Endothelial cell of hepatic sinusoid (primary cell): ENCODE measurements around the gene PNPLA7.

Source experiments
- in situ Hi-C: cut with HindIII; loops from 2 replicates; pipeline ENCODE4 v1.10.0; 2017; ENCODE audit warnings: low sequenced_read_pairs

PNPLA7 gene

GRCh38 chr9:137498720-137499150, 51.5 kb downstream of the PNPLA7 start:
- in situ Hi-C loops = no loop called here

DNA sequence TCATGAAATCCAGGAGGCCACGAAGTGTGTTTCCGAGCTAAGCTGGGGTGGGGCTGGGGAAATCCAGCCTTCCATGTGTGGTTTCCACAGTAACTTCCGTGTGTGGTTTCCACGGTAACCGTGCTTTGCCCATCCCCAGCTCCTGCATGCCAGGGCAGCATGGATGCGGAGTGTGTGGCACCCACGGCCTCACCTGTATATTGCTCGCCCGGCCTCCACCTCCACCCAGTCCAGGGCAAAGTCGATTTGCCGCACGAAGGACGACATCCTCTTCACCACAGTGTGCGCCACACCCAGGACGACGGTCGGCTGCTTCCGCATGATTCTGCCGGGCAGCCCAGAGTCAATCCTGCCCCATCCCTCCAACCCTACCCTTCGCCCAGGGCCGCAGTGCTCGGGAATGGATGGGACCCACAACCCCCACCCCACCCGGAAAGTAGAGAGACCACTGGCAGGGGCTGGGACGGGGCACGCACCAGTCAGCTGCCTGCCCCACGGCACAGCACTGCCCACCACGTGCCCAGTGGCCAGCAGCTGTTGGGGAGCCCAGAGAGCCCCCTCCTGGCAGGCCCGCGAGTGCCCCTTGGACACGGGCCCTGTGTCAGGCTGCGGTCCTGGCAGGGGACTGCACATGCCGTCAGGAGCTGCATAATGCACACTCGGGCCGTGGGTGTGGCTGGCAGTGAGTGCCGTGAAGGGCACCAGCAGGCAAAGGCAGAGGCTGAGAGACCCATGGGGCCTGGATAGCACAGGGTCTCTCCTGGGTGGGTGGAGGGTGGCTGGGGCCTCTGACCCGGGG, 52.1 kb downstream of the PNPLA7 start:
- in situ Hi-C loops = no loop called here

GRCh38 chr9:137496601-137497375, 53.4 kb downstream of the PNPLA7 start:
- in situ Hi-C loops = no loop called here

- in situ Hi-C loops = no loop called here
These were observed 55.5 kb downstream of the PNPLA7 start for GRCh38 chr9:137494550-137495351.

DNA sequence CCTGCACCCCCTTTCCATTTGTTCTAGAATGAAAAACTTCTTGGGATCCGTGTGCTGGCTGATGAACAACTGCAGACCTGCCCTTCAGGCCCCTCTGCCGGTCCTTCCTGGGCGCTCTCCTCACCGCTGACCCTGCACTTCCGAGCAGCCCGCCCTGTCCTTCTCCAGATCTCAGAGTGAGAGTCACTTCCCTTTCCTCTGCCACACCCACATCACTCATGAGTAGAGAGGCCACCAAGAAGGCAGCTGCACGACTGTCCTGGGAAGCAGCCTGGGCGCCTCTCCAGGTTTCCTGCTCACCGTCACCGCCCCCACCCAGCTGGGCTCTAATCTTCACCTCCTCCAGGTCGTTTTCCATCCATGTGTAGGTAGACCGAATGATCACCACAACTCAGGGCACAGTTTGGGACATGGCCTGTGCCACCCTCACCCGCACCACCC, 56.1 kb downstream of the PNPLA7 start:
- in situ Hi-C loops = no loop called here

DNA sequence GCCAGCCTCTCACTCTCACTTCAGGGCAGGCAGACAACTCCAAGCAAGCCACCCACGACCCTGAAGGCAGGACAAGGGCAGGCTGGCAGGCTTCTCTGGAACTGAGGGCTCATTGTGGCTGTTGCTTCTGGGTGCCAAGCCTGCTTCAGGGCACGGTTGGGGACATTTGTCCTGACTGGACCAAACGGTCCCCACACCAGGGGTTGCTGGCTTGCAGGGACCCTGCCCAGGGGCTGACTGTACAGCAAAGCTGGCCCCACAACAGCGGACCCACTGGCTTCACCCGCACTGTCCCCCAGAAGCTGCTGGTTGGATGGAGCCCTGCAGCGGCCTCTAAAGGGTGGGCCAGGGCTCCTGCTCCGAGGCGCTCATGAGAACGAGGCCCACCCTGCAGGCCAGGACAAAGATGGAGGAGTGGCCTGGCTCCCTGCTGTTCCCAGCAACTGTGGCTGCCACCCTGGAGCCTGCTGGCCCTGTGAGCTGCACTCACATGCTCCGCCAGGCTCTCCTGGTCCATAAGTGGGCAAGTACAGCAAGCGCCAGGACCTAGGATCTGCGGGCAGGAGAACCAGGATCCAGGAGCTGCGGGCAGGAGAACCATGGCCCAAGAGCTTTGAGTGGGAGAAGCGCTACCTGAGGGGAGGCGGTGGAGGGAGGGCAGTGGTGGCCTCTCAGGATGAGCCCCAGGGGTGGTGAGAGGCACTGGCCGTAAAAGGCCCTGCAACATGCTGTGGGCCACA, 56.7 kb downstream of the PNPLA7 start:
- in situ Hi-C loops = no loop called here

DNA sequence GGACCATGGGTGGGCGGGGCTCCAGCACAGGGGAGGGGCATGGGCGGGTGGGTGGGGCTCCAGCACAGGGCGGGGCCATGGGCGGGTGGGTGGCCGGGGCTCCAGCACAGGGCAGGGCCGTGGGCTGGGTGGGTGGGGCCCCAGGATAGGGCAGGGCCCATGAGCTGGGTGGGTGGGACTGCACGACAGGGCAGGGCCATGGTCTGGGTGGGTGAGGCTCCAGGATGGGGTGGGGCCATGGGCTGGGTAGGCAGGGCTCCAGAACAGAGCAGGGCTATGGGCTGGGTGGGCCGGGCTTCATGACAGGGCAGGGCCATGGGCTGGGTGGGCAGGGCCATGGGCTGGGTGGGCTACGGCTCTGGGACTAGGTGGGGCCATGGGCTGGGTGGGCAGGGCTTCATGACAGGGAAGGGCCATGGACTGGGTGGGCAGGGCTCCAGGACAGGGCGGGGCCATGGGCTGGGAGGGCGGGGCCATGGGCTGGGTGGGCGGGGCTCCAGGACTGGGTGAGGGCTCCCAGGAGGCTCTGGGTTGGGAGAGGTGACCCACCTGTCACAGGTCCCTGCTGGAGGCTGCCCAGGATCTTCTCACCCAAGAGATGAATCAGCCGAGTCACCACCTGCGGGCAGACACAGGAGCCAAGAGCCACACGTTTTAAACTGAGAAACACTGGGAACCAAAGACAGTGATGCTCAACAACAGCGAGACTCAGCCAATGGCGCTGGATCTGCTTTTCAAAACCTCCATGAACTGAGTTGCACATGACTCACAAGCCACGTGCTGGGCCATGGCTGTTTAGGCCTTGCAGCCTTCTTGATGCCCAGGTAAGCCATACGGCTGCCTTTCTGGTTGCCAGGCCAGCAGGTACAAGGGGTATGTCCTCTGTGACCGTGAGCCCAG, 57.5 kb downstream of the PNPLA7 start:
- in situ Hi-C loops = no loop called here

DNA sequence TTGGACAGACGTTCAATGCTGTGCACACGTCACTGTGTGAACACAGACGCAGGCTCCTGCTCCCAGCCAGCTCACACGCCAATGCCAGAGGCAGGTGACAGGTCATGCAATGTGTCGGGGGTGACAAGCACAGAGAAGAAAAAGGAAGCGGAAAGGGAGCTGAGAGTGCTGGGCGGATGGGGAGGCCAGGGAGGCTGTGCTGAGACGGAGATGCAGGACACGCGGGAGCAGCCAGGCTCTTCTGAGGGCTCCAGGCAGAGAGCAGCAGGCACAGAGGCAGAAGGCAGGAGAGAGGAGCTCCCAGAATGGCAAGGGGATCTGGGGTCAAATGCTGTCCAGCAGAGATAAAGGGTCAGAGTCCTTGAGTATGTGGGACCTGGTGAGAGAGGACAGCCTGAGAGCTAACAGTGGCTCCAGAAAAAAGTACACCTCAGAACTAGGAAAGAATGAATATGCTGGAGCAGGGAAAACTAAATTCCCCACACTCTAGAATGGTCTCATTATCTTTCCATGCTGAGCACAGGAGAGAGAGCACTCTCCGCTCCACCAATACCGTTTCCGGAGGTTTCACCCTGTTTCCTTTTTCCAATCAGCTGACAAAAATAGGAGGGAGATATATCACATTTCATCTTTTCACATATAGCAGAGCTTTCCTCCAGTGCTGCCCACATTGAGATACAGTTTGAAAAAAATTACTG, 58.3 kb downstream of the PNPLA7 start:
- in situ Hi-C loops = no loop called here

GRCh38 chr9:137490532-137491186, 59.5 kb downstream of the PNPLA7 start:
- in situ Hi-C loops = no loop called here

- in situ Hi-C loops = no loop called here
These were observed 61.3 kb downstream of the PNPLA7 start for GRCh38 chr9:137488906-137489305.

DNA sequence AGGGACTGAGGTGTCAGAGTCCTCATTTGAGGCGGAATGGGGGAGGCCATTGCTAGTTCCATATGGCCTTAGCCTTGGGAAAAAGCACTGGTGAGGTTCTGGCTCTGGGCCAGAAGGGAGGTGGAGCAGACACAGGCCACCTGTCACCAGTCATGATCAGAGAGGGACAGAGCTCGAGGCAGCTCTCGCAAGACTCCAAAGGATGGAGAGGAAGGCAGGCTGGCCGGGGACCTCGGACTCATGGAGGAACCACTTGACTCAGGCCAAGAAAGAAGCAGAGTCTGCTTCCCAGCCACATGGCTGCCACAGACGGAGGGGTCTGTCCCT, 61.9 kb downstream of the PNPLA7 start:
- in situ Hi-C loops = no loop called here

DNA sequence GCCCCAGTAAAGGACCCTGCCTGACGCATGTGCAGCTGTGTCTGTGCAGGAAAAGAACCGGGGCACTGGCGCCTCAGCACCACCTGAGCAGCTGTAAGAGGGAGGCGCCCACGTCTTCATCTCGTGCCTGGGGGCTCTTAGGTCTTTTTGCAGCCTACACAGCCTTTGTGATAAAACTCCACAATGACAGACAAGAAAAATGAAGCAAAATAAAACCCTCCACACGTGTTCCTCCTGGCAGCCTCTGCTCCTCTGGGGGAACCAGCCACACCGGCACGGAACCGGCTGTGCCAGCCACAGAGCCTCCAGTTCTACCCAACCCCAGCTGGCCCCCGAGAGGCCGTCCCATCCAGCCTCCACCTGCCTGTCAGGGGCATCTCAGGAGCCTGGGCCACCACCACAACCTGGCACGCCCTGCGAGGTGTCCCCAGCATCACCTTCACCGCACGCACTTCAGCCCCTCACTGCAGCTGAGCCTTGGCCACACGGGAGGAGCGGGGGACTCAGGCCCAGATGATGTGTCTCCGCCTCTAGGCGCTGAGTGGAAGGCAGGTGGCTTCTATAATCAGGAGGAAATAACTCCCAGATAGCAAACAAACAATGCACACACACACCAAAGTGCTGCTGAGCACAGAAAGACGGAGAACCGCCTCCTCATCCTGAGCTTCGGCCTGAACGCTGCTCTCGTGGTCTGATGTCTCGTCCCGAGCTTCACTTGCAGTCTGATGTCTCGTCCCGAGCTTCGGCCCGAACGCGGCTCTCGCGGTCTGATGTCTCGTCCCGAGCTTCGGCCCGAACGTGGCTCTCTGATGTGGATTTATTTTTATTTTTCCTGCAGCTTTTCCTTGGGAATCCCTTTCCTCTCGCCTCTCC, 62.5 kb downstream of the PNPLA7 start:
- in situ Hi-C loops = no loop called here

DNA sequence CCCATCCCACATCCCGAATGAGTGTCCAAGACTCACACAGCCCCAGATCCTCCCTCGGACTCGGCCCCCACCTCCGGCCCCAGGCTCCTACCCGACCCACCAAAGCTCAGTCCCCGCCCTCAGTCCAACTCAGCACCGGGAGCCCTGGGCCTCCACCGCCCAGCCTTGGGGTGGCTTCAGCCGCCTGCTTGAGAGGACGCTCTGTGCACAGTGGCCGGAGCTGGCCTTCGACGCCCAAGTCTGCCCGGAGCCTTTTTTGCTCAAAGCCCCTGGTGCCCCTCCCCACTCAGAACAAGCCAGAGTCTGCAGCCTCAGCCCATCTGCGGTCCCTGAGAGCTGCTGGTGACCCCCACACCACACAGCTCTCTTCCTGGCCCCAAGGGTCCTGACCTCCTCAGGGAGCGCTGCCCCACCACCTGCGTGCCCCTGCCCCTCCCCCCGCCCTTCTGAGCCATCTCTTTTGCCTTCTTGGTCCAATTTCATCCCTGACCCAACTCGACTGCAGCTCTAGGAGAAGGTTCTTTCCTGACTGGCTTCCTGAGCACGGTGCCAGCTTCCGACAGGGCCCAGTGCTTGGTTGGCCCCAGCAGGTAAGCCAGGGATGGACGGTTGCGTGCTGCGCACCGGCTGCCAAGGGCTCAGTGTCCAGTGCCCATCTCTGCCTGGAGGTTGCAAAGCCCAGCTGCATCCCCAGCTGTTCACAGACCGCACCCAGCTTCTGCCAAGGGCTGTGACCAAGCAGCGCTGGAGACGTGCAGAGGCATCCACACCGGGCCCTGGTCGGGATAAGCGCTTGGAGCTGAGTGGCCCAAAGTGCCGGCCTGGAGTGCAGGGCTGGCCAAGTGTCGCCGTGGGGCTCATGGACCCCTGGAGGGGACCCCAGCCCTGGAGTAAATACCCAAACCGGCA, 63.4 kb downstream of the PNPLA7 start:
- in situ Hi-C loops = no loop called here

- in situ Hi-C loops = no loop called here
These were observed 64.1 kb downstream of the PNPLA7 start for GRCh38 chr9:137486141-137486490.

DNA sequence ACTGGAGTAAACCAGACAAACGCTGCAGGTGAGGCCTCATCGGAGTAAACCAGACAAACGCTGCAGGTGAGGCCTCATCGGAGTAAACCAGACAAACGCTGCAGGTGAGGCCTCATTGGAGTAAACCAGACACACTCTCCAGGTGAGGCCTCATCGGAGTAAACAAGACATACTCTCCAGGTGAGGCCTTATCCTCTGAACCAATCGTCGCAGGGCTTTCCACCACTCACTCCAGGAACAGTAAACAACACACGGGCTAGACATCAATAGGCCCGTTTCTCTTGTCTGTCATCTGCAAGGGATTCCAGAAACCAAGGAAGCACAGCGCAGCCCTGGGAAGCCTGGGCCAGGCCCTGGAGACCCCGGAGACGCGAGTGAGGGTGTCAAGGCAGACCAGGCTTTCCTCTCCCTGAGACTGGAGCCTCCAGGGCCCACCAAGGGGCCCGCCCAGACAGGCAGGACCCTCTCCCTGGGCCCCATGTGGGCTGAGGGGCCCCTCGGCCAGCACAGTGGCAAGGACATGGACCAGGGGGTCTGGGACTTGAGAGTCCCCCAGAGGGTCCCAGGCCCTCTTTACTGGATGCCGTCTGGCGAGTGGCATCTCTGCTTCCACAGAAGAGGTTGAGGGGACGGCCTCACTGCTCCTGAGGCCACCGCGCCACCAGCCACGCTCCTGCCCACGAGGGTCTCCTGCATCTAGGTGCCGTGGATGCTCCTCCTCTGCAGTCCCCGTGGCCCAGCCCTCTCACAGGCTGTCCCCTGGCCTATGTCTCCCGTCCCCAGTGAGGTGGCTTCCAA, 64.7 kb downstream of the PNPLA7 start:
- in situ Hi-C loops = no loop called here
